Measurements from ENCODE around the gene HTATSF1.

The HTATSF1 gene

GRCh38 chrX:136457303-136457917 is 40.0 kb upstream of the HTATSF1 start:
- TF ChIP-seq, protein P1, sequence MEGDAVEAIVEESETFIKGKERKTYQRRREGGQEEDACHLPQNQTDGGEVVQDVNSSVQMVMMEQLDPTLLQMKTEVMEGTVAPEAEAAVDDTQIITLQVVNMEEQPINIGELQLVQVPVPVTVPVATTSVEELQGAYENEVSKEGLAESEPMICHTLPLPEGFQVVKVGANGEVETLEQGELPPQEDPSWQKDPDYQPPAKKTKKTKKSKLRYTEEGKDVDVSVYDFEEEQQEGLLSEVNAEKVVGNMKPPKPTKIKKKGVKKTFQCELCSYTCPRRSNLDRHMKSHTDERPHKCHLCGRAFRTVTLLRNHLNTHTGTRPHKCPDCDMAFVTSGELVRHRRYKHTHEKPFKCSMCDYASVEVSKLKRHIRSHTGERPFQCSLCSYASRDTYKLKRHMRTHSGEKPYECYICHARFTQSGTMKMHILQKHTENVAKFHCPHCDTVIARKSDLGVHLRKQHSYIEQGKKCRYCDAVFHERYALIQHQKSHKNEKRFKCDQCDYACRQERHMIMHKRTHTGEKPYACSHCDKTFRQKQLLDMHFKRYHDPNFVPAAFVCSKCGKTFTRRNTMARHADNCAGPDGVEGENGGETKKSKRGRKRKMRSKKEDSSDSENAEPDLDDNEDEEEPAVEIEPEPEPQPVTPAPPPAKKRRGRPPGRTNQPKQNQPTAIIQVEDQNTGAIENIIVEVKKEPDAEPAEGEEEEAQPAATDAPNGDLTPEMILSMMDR (conservative IDR thresholded peaks at IDR 0.05): no peak
- no peak for TF ChIP-seq ZFX (IDR thresholded peaks at IDR 0.05)
- H3K27ac ChIP-seq: no peak overlapping the region

- no peak for TF ChIP-seq ZFX (IDR thresholded peaks at IDR 0.05)
- TF ChIP-seq, protein P1 (conservative IDR thresholded peaks at IDR 0.05): no peak
- no peak overlapping the region for H3K27ac ChIP-seq
Measured at GRCh38 chrX:136464589-136464988, 32.8 kb upstream of the HTATSF1 start.

DNA sequence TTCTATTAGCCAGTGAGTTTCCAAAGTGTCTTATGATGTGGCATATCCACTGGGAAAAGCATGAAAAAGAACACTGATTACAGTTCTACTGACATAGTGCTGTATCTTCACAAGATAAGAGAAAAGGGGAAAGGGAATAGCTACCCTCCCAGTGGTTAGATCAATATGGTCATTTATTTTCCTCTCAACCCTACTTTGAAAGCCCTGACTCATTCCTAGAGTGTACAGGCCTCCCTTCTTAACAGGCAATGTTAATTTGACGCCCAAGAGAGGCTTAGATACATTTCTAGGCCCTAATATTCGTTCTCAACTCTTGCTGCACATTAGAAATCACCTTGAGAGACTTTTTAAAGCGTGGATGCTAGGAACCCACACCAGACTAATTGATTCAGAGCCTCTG is 30.1 kb upstream of the HTATSF1 start:
- no peak for TF ChIP-seq ZFX (IDR thresholded peaks at IDR 0.05)
- TF ChIP-seq, protein P1 (conservative IDR thresholded peaks at IDR 0.05): no peak
- H3K27ac ChIP-seq: no peak overlapping the region

GRCh38 chrX:136468391-136469103 is 28.8 kb upstream of the HTATSF1 start:
- no peak for TF ChIP-seq ZFX (IDR thresholded peaks at IDR 0.05)
- TF ChIP-seq, protein P1 (conservative IDR thresholded peaks at IDR 0.05): no peak
- no peak overlapping the region for H3K27ac ChIP-seq

DNA sequence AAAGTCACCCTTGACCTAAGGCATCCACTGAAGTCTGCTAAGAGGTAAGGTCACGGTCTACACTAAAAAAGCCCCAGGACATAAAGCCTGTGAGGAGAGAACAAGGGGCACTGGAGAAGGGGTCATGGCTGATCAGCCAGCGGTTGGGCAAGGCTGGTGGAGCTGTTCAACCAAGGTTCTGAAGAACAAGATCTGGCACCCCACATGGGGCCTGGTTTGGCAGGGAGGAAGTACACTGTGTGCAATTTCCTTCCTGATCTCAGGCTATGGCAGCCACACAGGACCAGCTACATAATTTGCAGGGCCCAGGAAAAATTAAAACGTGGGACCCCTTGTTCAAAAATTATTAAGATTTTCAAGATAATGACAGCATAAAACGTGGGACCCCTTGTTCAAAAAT is 23.7 kb upstream of the HTATSF1 start:
- TF ChIP-seq ZFX (IDR thresholded peaks at IDR 0.05): no peak
- TF ChIP-seq, protein P1 (conservative IDR thresholded peaks at IDR 0.05): no peak
- no peak overlapping the region for H3K27ac ChIP-seq

DNA sequence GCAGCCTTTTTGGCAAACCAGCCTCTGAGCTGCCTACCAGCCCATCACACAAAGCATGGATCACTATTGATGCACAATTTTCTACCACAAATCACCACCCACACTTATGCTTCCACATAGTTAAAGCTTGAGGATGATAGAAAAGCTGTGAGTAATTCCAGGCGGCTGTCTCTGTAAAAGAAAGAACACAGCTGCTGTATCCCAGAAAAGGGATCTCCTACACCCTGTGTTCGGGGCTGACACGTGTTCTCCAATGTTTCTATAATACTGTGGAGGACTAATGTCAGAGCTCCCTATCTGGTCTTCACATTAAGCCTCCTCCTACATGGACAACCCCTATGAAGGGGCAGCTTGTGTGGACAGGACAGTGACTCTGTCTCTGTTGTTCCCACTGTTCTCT is 22.2 kb upstream of the HTATSF1 start:
- TF ChIP-seq, protein P1 (conservative IDR thresholded peaks at IDR 0.05): no peak

DNA sequence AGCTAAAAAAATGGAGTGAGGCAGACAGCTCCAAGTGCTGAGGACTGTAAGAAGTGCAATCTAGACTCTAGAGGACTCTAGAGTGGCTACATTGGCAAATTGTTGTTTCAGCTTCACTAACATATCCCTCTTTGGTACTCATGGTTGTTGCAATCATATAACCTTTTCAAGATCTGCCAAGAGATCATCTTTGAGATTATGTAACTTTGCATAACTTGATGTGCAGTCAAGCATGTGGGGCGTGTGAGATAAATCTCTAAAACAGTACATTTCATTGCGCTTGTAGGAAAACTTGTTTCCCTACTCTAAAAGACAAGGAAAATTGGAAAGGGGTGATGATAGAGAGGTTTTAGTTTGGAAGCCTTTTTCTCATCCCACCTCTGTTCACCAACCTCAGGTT is 20.9 kb upstream of the HTATSF1 start:
- TF ChIP-seq, protein P1 (conservative IDR thresholded peaks at IDR 0.05): no peak
- no peak for TF ChIP-seq ZFX (IDR thresholded peaks at IDR 0.05)
- H3K27ac ChIP-seq: no peak overlapping the region

More for the DNA sequence above, 22.2 kb upstream of the HTATSF1 start:
- H3K27ac ChIP-seq: no peak overlapping the region
